CD4-positive, CD25-positive, alpha-beta regulatory T cell (primary cell): Measurements from ENCODE around the gene PCDHGA5. TPM values are rescaled to one million over a fixed set of nuclear protein-coding genes. Genes with fewer than 3 reads are reported as not detected.
A peak's percentile ranks its signal among the peaks of the same experiment; 100 is the strongest.
"Not testable (repeated sequence)": the region's sequence is repeated elsewhere in the genome, so short reads cannot be mapped to it uniquely, and the experiment has no call there.

ENCODE experiments used
- ATAC-seq, 2 donors: fragments of 150-1000 bp; cut with Tn5 transposase; one replicate each; pipeline ENCODE4 v1.10.0; 2021; ENCODE audit warnings: low read depth in 2 of 2, moderate number of reproducible peaks in 2 of 2, moderate library complexity in 1 of 2
- DNase-seq, 3 donors: peaks; one replicate each; pipeline versions ENCODE4 v3.0.0 to v3.0.0-alpha.2; 2012 to 2022; ENCODE audit warnings: mixed read lengths in 1 of 3
- H3K27ac ChIP-seq: one replicate; pipeline ENCODE4 v1.7.0; 2013; ENCODE audit warnings: mild to moderate bottlenecking, low read length; ENCODE audit not compliant: insufficient read depth, poor library complexity, severe bottlenecking
- H3K27me3 ChIP-seq: one replicate; pipeline ENCODE4 v1.7.0; 2013; ENCODE audit warnings: low read length; ENCODE audit not compliant: control insufficient read depth, insufficient read depth
- H3K36me3 ChIP-seq: one replicate; pipeline ENCODE4 v1.7.0; 2013; ENCODE audit warnings: mild to moderate bottlenecking, low read length, moderate library complexity; ENCODE audit not compliant: control insufficient read depth, insufficient read depth
- H3K4me1 ChIP-seq: 2 replicates; pipeline ENCODE4 v1.7.0; 2013; ENCODE audit warnings: mild to moderate bottlenecking, low read length; ENCODE audit not compliant: insufficient read depth, control insufficient read depth, poor library complexity, severe bottlenecking
- H3K4me3 ChIP-seq: one replicate; pipeline ENCODE4 v1.7.0; 2013; ENCODE audit warnings: low read depth, mild to moderate bottlenecking, low read length, moderate library complexity
- H3K9me3 ChIP-seq, 2 experiments: 1 replicate in 1 of 2; 2 replicates in 1 of 2; pipeline ENCODE4 v1.7.0; 2013; ENCODE audit warnings: low read length in 2 of 2, mild to moderate bottlenecking in 1 of 2, moderate library complexity in 1 of 2; ENCODE audit not compliant: control insufficient read depth in 2 of 2
- H3K27ac Mint-ChIP-seq, 3 donors: one replicate each; pipeline ENCODE4 v1.8.0; 2020 to 2022; ENCODE audit warnings: mild to moderate bottlenecking in 3 of 3, mixed read lengths in 3 of 3, moderate library complexity in 2 of 3
- H3K27me3 Mint-ChIP-seq: one replicate; pipeline ENCODE4 v1.8.0; 2022; ENCODE audit warnings: mild to moderate bottlenecking, mixed read lengths
- H3K36me3 Mint-ChIP-seq: one replicate; pipeline ENCODE4 v1.8.0; 2020; ENCODE audit warnings: mixed read lengths
- H3K4me1 Mint-ChIP-seq, 4 donors: one replicate each; pipeline ENCODE4 v1.8.0; 2020 to 2022; ENCODE audit warnings: mixed read lengths in 4 of 4, mild to moderate bottlenecking in 1 of 4
- H3K4me3 Mint-ChIP-seq, 4 donors: one replicate each; pipeline ENCODE4 v1.8.0; 2020 to 2022; ENCODE audit warnings: mild to moderate bottlenecking in 4 of 4, mixed read lengths in 4 of 4, moderate library complexity in 3 of 4
- H3K9me3 Mint-ChIP-seq, 7 donors: one replicate each; pipeline ENCODE4 v1.8.0; 2020 to 2022; ENCODE audit warnings: mixed read lengths in 7 of 7, mild to moderate bottlenecking in 3 of 7, moderate library complexity in 2 of 7
- polyA plus RNA-seq, 4 donors: library from polyadenylated mRNA; unstranded; fragments of 300-500 nt; fragmentation: Illumina TruSeq; gene quantifications; one replicate each; pipeline ENCODE4 v1.2.3, GENCODE V29; 2021
- total RNA-seq: library from RNA; stranded (reverse); gene quantifications from one replicate; pipeline ENCODE4 v1.2.3, GENCODE V29; 2022

PCDHGA5 gene
- total and polyA plus RNA-seq, 5 donors from 2014 or later: 0.08 TPM; not detected in 4

DNA sequence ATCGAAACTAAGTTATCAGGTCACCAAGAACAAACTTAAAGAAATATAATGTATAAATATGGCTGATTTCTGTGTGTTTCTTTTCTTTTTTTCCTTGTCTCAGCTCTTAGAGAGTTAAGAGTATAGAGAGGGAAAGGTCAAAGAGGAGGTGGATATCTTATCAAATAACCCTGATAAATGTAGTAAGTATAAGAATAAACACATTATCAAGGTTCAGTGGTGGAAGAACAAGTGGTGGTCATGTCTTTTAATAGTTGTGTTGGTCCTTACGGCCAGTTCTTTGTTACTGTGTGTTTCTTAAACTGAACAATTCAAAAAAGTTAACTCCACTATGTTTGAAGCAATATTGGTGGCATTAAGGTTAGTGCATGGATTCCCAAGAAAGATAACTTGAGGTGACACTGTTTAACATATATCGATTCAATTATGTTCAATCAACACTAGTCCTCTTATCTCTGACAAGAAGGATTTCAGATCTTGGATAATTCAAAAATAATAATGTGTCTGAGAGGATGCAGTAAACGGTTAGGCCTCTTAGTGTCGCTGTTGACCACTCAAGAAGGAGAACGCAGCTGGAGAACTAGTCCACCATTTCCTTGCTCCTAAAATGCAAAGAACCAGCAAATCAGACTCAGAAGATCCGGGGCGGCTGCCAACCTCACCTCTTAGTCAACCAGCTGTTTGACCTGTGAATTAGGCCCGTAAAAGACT, 20.6 kb upstream of the PCDHGA5 start, which contains the start of gene PCDHGA3:
PCDHGA3 (plus strand) TSS at position 588 of the 711 bp plus-strand sequence. CDS start 205 bp downstream, outside the sequence.
- peaks cover 6% of the 10 kb centered on the region for H3K36me3 Mint-ChIP-seq

DNA sequence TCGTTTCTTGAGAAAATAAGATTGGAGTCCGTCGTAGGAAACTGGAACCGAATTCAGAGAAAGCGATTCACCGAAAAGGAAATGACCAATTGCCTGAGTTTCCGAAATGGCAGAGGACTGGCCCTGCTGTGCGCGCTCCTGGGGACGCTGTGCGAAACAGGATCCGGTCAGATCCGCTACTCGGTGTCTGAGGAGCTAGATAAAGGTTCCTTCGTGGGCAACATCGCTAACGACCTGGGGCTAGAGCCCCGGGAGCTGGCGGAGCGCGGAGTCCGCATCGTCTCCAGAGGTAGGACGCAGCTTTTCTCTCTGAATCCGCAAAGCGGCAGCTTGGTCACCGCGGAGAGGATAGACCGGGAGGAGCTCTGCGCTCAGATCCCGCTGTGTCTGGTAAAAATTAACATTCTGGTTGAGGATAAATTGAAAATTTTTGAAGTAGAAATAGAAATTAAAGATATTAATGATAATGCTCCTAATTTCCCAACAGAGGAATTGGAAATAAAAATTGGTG, 20.0 kb upstream of the PCDHGA5 start:
- Histone ChIP-seq H3K27ac (no peak overlapping the region), H3K4me3 (no peak overlapping the region), H3K9me3 (peaks cover 25 to 36% of the 10 kb centered on the region in 2 experiments), H3K36me3 (no peaks in the 10 kb centered on the region), H3K4me1 (no peaks in the 10 kb centered on the region), H3K27me3 (peaks cover 7% of the 10 kb centered on the region)
- H3K27me3 Mint-ChIP-seq: peaks cover 45% of the 10 kb centered on the region
- peaks cover 8 to 56% (median 22%) of the 10 kb centered on the region in 7 donors for H3K9me3 Mint-ChIP-seq
- H3K4me1 Mint-ChIP-seq: no peaks in the 10 kb centered on the region
- ATAC-seq (no peak), DNase-seq (no peak)
- no peak overlapping the region for H3K27ac Mint-ChIP-seq
- peak overlapping the region in 2 of 4 donors; percentile 41 to 56 for H3K4me3 Mint-ChIP-seq
- peaks cover 6% of the 10 kb centered on the region for H3K36me3 Mint-ChIP-seq

More for the DNA sequence above, 20.6 kb upstream of the PCDHGA5 start, which contains the start of gene PCDHGA3:
- Histone ChIP-seq H3K36me3 (no peaks in the 10 kb centered on the region), H3K4me3 (no peak within 1 kb of the TSS), H3K27me3 (peaks cover 9% of the 10 kb centered on the region), H3K27ac (no peak within 1 kb of the TSS), H3K9me3 (peaks cover 32 to 43% of the 10 kb centered on the region in 2 experiments), H3K4me1 (no peaks in the 10 kb centered on the region)
- Mint-ChIP-seq H3K9me3 (peaks cover 7 to 55% (median 22%) of the 10 kb centered on the region in 7 donors), H3K4me1 (no peaks in the 10 kb centered on the region), H3K27me3 (peaks cover 48% of the 10 kb centered on the region), H3K27ac (no peak within 1 kb of the TSS), H3K4me3 (peak within 1 kb of the TSS in 2 of 4 donors; percentile 41 to 56)
- DNase-seq (peak in 1 of 3 donors; percentile 38), ATAC-seq (no peak)

DNA sequence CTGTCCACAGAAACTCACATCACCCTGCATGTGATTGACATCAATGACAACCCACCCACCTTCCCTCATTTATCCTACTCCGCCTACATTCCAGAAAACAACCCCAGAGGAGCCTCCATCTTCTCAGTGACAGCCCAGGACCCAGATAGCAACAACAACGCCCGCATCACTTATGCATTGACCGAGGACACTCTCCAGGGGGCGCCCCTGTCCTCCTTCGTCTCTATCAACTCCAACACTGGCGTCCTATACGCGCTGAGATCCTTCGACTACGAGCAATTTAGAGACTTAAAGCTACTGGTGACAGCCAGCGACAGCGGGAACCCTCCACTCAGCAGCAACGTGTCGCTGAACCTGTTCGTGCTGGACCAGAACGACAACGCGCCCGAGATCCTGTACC, 18.6 kb upstream of the PCDHGA5 start:
- ATAC-seq (no peak), DNase-seq (no peak)
- Histone ChIP-seq H3K27me3 (peaks cover 9% of the 10 kb centered on the region), H3K4me3 (no peak overlapping the region), H3K4me1 (no peaks in the 10 kb centered on the region), H3K9me3 (peaks cover 19 to 28% of the 10 kb centered on the region in 2 experiments), H3K27ac (no peak overlapping the region), H3K36me3 (no peaks in the 10 kb centered on the region)
- Mint-ChIP-seq H3K36me3 (peaks cover 4% of the 10 kb centered on the region), H3K4me1 (peaks cover 0 to 4% (median 1%) of the 10 kb centered on the region in 4 donors), H3K9me3 (peaks cover 9 to 49% (median 21%) of the 10 kb centered on the region in 7 donors), H3K4me3 (no peak overlapping the region), H3K27ac (no peak overlapping the region), H3K27me3 (peaks cover 44% of the 10 kb centered on the region)

DNA sequence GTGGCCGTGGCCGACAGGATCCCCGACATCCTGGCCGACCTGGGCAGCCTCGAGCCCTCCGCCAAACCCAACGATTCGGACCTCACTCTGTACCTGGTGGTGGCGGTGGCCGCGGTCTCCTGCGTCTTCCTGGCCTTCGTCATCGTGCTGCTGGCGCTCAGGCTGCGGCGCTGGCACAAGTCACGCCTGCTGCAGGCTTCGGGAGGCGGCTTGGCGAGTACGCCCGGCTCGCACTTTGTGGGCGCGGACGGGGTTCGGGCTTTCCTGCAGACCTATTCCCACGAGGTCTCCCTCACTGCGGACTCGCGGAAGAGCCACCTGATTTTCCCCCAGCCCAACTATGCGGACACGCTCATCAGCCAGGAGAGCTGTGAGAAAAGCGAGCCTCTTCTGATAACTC, 17.9 kb upstream of the PCDHGA5 start:
- not testable (repeated sequence) for H3K27ac ChIP-seq, DNase-seq, H3K4me3 ChIP-seq, H3K27ac Mint-ChIP-seq, H3K36me3 Mint-ChIP-seq, H3K4me3 Mint-ChIP-seq, H3K4me1 Mint-ChIP-seq, H3K36me3 ChIP-seq, H3K4me1 ChIP-seq, ATAC-seq
- Histone ChIP-seq H3K9me3 (peaks cover 25 to 31% of the 10 kb centered on the region in 2 experiments), H3K27me3 (peaks cover 16% of the 10 kb centered on the region)
- Mint-ChIP-seq H3K27me3 (peaks cover 42% of the 10 kb centered on the region), H3K9me3 (peaks cover 9 to 53% (median 20%) of the 10 kb centered on the region in 7 donors)

DNA sequence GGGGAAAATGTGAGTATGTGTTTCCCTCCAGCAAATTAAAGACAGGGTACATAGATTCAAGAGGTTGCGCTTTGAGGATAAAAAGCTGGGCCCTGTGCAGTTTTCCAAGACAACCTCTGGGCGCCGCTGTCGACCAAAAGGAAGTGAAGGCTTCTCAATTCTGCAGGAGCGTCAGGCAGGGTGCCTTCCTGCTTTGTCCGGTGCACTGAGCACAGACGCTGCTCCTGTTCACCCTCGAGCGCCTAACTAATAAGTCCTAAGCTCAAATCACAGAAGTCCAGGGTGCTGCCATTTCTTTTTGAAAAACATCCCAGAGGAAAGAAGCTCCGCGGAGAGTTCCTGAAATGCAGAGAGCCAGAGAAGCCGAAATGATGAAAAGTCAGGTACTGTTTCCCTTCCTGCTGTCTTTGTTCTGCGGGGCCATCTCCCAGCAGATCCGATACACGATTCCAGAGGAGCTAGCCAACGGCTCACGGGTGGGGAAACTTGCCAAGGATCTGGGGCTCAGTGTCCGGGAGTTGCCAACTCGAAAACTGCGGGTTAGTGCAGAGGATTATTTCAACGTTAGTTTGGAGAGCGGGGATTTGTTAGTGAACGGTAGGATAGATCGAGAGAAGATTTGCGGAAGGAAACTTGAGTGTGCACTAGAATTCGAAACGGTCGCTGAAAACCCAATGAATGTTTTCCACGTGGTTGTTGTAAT, 13.9 kb upstream of the PCDHGA5 start, which contains the start of gene PCDHGB1:
PCDHGB1 (plus strand) TSS at position 183 of the 703 bp plus-strand sequence; CDS start at position 345, 162 bp downstream.
- Histone ChIP-seq H3K27ac (no peak within 1 kb of the TSS), H3K4me3 (no peak within 1 kb of the TSS), H3K27me3 (peaks cover 29% of the 10 kb centered on the region), H3K4me1 (no peaks in the 10 kb centered on the region), H3K9me3 (peaks cover 14 to 26% of the 10 kb centered on the region in 2 experiments), H3K36me3 (no peaks in the 10 kb centered on the region)
- H3K27me3 Mint-ChIP-seq: peaks cover 31% of the 10 kb centered on the region
- DNase-seq: peak in 1 of 3 donors; percentile 46
- ATAC-seq: peak in 1 of 2 donors; percentile 28
- peaks cover 0 to 4% (median 1%) of the 10 kb centered on the region in 4 donors for H3K4me1 Mint-ChIP-seq
- peaks cover 4 to 33% (median 9%) of the 10 kb centered on the region in 7 donors for H3K9me3 Mint-ChIP-seq
- peak within 1 kb of the TSS in 3 of 4 donors; percentile 21 to 41 (median 32) for H3K4me3 Mint-ChIP-seq
- H3K36me3 Mint-ChIP-seq: peaks cover 3% of the 10 kb centered on the region
- H3K27ac Mint-ChIP-seq: no peak within 1 kb of the TSS

DNA sequence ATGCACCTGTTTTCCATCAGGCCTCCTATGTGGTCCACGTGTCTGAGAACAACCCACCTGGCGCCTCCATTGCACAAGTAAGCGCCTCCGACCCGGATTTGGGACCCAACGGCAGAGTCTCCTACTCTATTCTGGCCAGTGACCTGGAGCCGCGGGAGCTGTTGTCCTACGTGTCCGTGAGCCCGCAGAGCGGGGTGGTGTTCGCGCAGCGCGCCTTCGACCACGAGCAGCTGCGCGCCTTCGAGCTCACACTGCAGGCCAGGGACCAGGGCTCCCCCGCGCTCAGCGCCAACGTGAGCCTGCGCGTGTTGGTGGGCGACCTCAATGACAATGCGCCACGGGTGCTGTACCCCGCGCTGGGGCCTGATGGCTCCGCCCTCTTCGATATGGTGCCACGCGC, 12.4 kb upstream of the PCDHGA5 start:
- Histone ChIP-seq H3K4me3 (no peak overlapping the region), H3K27ac (no peak overlapping the region), H3K36me3 (no peaks in the 10 kb centered on the region), H3K9me3 (peaks cover 12 to 28% of the 10 kb centered on the region in 2 experiments), H3K27me3 (peaks cover 31% of the 10 kb centered on the region), H3K4me1 (no peaks in the 10 kb centered on the region)
- peaks cover 31% of the 10 kb centered on the region for H3K27me3 Mint-ChIP-seq
- H3K4me3 Mint-ChIP-seq: no peak overlapping the region
- peaks cover 2 to 33% (median 7%) of the 10 kb centered on the region in 7 donors for H3K9me3 Mint-ChIP-seq
- H3K36me3 Mint-ChIP-seq: no peaks in the 10 kb centered on the region
- DNase-seq: no peak
- H3K4me1 Mint-ChIP-seq: peaks cover 0 to 5% (median 3%) of the 10 kb centered on the region in 4 donors
- H3K27ac Mint-ChIP-seq: no peak overlapping the region
- no peak for ATAC-seq

DNA sequence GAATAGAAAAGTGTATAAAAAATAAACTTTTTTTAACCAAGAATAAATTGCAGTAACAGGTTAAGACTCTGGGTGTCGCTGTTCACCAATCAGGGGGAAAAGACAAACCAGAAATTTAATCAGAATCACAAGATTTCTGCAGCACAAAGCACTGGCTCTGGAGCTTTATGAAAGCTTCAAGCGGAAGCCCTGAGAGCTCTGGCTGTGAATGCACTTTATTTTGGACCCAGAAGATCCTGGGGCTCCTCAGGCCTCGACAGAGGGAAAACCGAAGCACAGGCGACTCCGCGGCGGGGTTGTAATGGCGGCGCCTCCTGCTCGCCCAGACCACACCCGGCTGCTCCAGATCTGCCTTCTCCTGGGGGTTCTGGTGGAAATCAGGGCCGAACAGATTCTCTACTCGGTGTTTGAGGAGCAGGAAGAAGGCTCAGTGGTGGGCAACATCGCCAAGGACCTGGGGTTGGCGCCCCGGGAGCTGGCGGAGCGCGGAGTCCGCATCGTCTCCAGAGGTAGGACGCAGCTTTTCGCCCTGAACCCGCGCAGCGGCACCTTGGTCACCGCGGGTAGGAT, 9.0 kb upstream of the PCDHGA5 start, which contains the start of gene PCDHGA4:
PCDHGA4 (plus strand) TSS at position 122 of the 570 bp plus-strand sequence; CDS start at position 209, 87 bp downstream.
- H3K27me3 ChIP-seq: peaks cover 26% of the 10 kb centered on the region
- Mint-ChIP-seq H3K27ac (no peak within 1 kb of the TSS), H3K36me3 (no peaks in the 10 kb centered on the region), H3K9me3 (peaks cover 0 to 41% (median 13%) of the 10 kb centered on the region in 7 donors), H3K4me1 (peaks cover 2 to 10% (median 4%) of the 10 kb centered on the region in 4 donors), H3K4me3 (peak within 1 kb of the TSS in 2 of 4 donors; percentile 8 to 13), H3K27me3 (peaks cover 46% of the 10 kb centered on the region)
- H3K27ac ChIP-seq: no peak within 1 kb of the TSS
- H3K4me3 ChIP-seq: peak within 1 kb of the TSS; percentile 26
- H3K36me3 ChIP-seq: no peaks in the 10 kb centered on the region
- DNase-seq (no peak), ATAC-seq (no peak)
- no peaks in the 10 kb centered on the region for H3K4me1 ChIP-seq
- H3K9me3 ChIP-seq: peaks cover 17 to 28% of the 10 kb centered on the region in 2 experiments
